Endothelial cell of umbilical vein (primary cell): ENCODE data around the gene SRRM5. TPM values are rescaled to one million over a fixed set of nuclear protein-coding genes. Genes with fewer than 3 reads are reported as not detected.

Experiments
- BruUV-seq: library from RNA; stranded (reverse); fragments of 400-500 nt; replicated peaks from 2 replicates; lab custom pipeline; 2021; lab: Mats Ljungman, UMichigan
- CTCF ChIA-PET: fragments of 300-600, 350-600 bp; sonication (Branson Sonifier 250); formaldehyde crosslinking; loops from one replicate; lab custom pipeline; 2021; ENCODE audit warnings: antibody characterized with exemption, inconsistent platforms; lab: Charles Lee
- POLR2A ChIA-PET: fragments of 300-600, 350-600 bp; sonication (Branson Sonifier 250); formaldehyde crosslinking; loops from one replicate; lab custom pipeline; 2021; ENCODE audit warnings: antibody characterized with exemption, inconsistent platforms; lab: Charles Lee
- DNase-seq: peaks from one replicate; pipeline ENCODE4 v3.0.0-alpha.2; 2011; ENCODE audit warnings: low read depth, low spot score
- FAIRE-seq: peaks from 2 replicates; lab custom pipeline; 2011; peaks lifted over from hg19 to GRCh38; lab: Jason Lieb, UNC
- H2AFZ ChIP-seq: 2 replicates; pipeline ENCODE4 v1.6.0; 2012; ENCODE audit warnings: low read depth, low read length, control low read depth, inconsistent platforms
- H3K27ac ChIP-seq: 2 replicates; pipeline ENCODE4 v1.5.1; 2011; ENCODE audit warnings: low read depth, mild to moderate bottlenecking, control low read depth, low read length, moderate library complexity; ENCODE audit not compliant: insufficient read depth
- H3K27me3 ChIP-seq, 2 experiments: 2 replicates each; pipeline versions ENCODE4 v1.6.0 to v1.6.1; 2011; ENCODE audit warnings: low read length in 2 of 2, mixed read lengths in 1 of 2; ENCODE audit not compliant: control insufficient read depth in 2 of 2, insufficient read depth in 2 of 2
- H3K36me3 ChIP-seq, 2 experiments: 2 replicates in 1 of 2; 3 replicates in 1 of 2; pipeline ENCODE4 v1.5.1; 2011; ENCODE audit warnings: low read length in 2 of 2, mild to moderate bottlenecking in 1 of 2, moderate library complexity in 1 of 2; ENCODE audit not compliant: control insufficient read depth in 2 of 2, insufficient read depth in 2 of 2; ENCODE audit errors: extremely low read depth in 1 of 2
- H3K4me1 ChIP-seq: 3 replicates; pipeline ENCODE4 v1.5.1; 2011; ENCODE audit warnings: mild to moderate bottlenecking, low read length; ENCODE audit not compliant: control insufficient read depth, insufficient read depth; ENCODE audit errors: extremely low read depth
- H3K4me2 ChIP-seq: 2 replicates; pipeline ENCODE4 v1.6.1; 2011; ENCODE audit warnings: low read length, control low read depth, mixed read lengths; ENCODE audit not compliant: insufficient read depth
- H3K4me3 ChIP-seq, 3 experiments: fragments of 200-600 bp in 1 of 3; sonication (generic), shearing (Covaris generic) in 1 of 3; replicated peaks in 1 of 3; 2 replicates each; pipeline ENCODE4 v1.5.1; 2011 to 2016; ENCODE audit warnings: control low read depth in 3 of 3, low read length in 3 of 3, mild to moderate bottlenecking in 2 of 3, inconsistent platforms in 1 of 3, low read depth in 1 of 3, moderate library complexity in 1 of 3; ENCODE audit not compliant: insufficient read depth in 1 of 3
- H3K79me2 ChIP-seq: 2 replicates; pipeline ENCODE4 v1.6.0; 2012; ENCODE audit warnings: low read length, inconsistent platforms; ENCODE audit not compliant: control insufficient read depth, insufficient read depth
- H3K9ac ChIP-seq: replicated peaks from 2 replicates; pipeline ENCODE3; 2011; ENCODE audit warnings: low read length, control low read depth; ENCODE audit not compliant: insufficient read depth; ENCODE audit errors: extremely low read depth
- H3K9me1 ChIP-seq: replicated peaks from 3 replicates; pipeline ENCODE4 v1.6.0; 2011; ENCODE audit warnings: mild to moderate bottlenecking, low read length; ENCODE audit not compliant: control insufficient read depth, insufficient read depth; ENCODE audit errors: extremely low read depth
- H3K9me3 ChIP-seq: replicated peaks from 2 replicates; pipeline ENCODE4 v1.5.1; 2012; ENCODE audit warnings: low read length, inconsistent platforms; ENCODE audit not compliant: control insufficient read depth, insufficient read depth
- H4K20me1 ChIP-seq: replicated peaks from 2 replicates; pipeline ENCODE3; 2011; ENCODE audit warnings: mild to moderate bottlenecking, low read length; ENCODE audit not compliant: control insufficient read depth, insufficient read depth; ENCODE audit errors: extremely low read depth
- EZH2 ChIP-seq: IDR thresholded peaks from 2 replicates; pipeline ENCODE4 v1.6.1; 2012; ENCODE audit warnings: borderline replicate concordance, low read depth, mild to moderate bottlenecking, moderate library complexity, low read length, inconsistent platforms; ENCODE audit not compliant: severe bottlenecking
- MYC ChIP-seq: IDR thresholded peaks from one replicate; pipeline ENCODE4 v1.6.1; 2011; ENCODE audit warnings: mild to moderate bottlenecking, low read depth, low read length
- POLR2A ChIP-seq: IDR thresholded peaks from 2 replicates; pipeline ENCODE4 v1.6.1; 2012; ENCODE audit warnings: low read depth, mild to moderate bottlenecking, control low read depth, low read length
- dilution Hi-C: fragments of 300-500 bp; cut with MboI; formaldehyde crosslinking; loops from one replicate; pipeline ENCODE4 v1.15.0; 2019; ENCODE audit warnings: low sequenced_read_pairs; ENCODE audit not compliant: extremely low pct_ligation_motif_present
- intact Hi-C: fragments of 100-400 bp; cut with micrococcal nuclease; formaldehyde crosslinking; loops from one replicate; pipeline ENCODE4 v1.10.0; 2022
- polyA plus RNA-seq, 4 experiments: library from polyadenylated mRNA; depleted of rRNA in 3 of 4; stranded (reverse) in 3 of 4; unstranded in 1 of 4; fragments of >200 nt; gene quantifications; 2 replicates each; pipeline versions ENCODE4 v1.2.1 to v1.2.3, GENCODE V29; 2011 to 2012; ENCODE audit warnings: missing spikeins in 1 of 4
- total RNA-seq: library from RNA; stranded (reverse); gene quantifications from 2 replicates; pipeline ENCODE4 v1.2.3, GENCODE V29; 2021
- TF ChIP-seq, protein P1 (sequence below), 2 donors: IDR thresholded peaks; 1 replicate in 1 of 2; 2 replicates in 1 of 2; pipeline ENCODE4 v1.5.1; 2011; ENCODE audit warnings: low read length in 2 of 2, mild to moderate bottlenecking in 2 of 2, moderate library complexity in 2 of 2, control low read depth in 1 of 2, inconsistent platforms in 1 of 2, low read depth in 1 of 2; ENCODE audit not compliant: insufficient read depth in 1 of 2; ENCODE audit errors: extremely low read depth in 1 of 2

The SRRM5 gene
- total and polyA plus RNA-seq, 2 donors (not counting 3 experiments of a cell fraction or from before 2014, with no cell fraction given) = 0.17 to 0.27 TPM

DNA sequence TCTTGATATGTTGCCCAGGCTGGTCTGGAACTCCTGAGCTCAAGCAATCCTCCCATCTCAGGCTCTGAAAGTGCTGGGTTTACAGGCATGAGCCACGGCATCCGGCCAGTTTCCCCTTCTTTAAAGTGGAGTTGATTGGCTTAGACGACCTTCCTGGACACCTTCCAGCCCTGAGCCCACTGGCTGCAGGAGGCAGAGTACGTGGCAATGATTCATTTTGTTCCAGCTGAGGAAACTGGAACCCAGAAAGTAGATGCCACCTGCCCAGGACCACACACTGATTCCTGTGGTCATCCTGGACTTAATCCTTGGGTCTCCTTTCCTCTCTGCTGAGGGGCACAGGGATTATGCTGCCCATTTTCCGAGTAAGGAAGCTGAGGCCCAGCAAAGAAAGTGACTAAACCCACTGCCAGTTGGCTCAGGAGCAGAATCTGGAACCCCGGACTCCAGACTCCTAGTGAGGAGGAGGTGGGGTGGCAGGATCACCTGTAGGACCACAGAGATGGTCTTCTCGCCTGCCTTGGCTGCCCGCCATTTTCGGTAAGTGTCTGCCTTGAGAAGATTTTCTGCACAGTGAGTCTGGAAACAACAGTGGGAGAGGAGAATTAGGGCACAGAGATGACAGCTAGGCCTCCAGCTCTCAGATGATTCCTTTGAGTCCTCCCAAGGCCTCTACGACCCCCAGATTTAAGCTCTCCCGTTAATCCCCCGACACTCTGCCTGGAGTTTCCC is 37.3 kb upstream of the SRRM5 start:
- Histone ChIP-seq H4K20me1 (no peaks in the 10 kb centered on the region), H3K36me3 (no peaks in the 10 kb centered on the region), H3K4me3 (peak overlapping the region; percentile 52 to 86 (median 79)), H3K4me2 (peak overlapping the region; percentile 78), H3K9ac (peak overlapping the region; percentile 87), H3K9me1 (no peaks in the 10 kb centered on the region), H2AFZ (peak overlapping the region; percentile 49), H3K27me3 (no peaks in the 10 kb centered on the region), H3K27ac (peak overlapping the region; percentile 73), H3K4me1 (peaks cover 7% of the 10 kb centered on the region), H3K9me3 (no peaks in the 10 kb centered on the region), H3K79me2 (no peaks in the 10 kb centered on the region)
- ChIA-PET POLR2A (interaction anchor here (0.6 kb wide), 1 partner anchor 41 kb away, joined by 3 read pairs; no protein-coding TSS in a partner anchor), CTCF (interaction anchor here (0.5 to 4.2 kb wide), 9 partner anchors 10 to 258 kb away, joined by 3 to 31 read pairs (median 4); partner anchors contain the start of genes IRGQ and ZNF576)
- dilution Hi-C loops = no loop called here
- intact Hi-C loops = loop anchor here (1.0 kb wide), 3 partner anchors 22 to 45 kb away; partner anchors contain the start of genes IRGQ, ZNF428 and ZNF576
- TF ChIP-seq, protein P1, sequence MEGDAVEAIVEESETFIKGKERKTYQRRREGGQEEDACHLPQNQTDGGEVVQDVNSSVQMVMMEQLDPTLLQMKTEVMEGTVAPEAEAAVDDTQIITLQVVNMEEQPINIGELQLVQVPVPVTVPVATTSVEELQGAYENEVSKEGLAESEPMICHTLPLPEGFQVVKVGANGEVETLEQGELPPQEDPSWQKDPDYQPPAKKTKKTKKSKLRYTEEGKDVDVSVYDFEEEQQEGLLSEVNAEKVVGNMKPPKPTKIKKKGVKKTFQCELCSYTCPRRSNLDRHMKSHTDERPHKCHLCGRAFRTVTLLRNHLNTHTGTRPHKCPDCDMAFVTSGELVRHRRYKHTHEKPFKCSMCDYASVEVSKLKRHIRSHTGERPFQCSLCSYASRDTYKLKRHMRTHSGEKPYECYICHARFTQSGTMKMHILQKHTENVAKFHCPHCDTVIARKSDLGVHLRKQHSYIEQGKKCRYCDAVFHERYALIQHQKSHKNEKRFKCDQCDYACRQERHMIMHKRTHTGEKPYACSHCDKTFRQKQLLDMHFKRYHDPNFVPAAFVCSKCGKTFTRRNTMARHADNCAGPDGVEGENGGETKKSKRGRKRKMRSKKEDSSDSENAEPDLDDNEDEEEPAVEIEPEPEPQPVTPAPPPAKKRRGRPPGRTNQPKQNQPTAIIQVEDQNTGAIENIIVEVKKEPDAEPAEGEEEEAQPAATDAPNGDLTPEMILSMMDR (IDR thresholded peaks at IDR 0.05; ENCODE audit: extremely low read depth in 1 of 2, insufficient read depth in 1 of 2, low read depth in 1 of 2, low read length in 2 of 2) = no peak
- no peak for TF ChIP-seq POLR2A
- TF ChIP-seq EZH2 = no peak
- TF ChIP-seq MYC = no peak
- FAIRE-seq = peak; percentile 94
- DNase-seq = peak; percentile 73
- TSS peak; percentile 97 for BruUV-seq
